GDM1 (cell line): ENCODE results near the gene SLAMF9.

Experiments used
- DNase-seq: peaks from one replicate; lab custom pipeline; 2025; lab: John Stamatoyannopoulos, UW

Gene SLAMF9

DNA sequence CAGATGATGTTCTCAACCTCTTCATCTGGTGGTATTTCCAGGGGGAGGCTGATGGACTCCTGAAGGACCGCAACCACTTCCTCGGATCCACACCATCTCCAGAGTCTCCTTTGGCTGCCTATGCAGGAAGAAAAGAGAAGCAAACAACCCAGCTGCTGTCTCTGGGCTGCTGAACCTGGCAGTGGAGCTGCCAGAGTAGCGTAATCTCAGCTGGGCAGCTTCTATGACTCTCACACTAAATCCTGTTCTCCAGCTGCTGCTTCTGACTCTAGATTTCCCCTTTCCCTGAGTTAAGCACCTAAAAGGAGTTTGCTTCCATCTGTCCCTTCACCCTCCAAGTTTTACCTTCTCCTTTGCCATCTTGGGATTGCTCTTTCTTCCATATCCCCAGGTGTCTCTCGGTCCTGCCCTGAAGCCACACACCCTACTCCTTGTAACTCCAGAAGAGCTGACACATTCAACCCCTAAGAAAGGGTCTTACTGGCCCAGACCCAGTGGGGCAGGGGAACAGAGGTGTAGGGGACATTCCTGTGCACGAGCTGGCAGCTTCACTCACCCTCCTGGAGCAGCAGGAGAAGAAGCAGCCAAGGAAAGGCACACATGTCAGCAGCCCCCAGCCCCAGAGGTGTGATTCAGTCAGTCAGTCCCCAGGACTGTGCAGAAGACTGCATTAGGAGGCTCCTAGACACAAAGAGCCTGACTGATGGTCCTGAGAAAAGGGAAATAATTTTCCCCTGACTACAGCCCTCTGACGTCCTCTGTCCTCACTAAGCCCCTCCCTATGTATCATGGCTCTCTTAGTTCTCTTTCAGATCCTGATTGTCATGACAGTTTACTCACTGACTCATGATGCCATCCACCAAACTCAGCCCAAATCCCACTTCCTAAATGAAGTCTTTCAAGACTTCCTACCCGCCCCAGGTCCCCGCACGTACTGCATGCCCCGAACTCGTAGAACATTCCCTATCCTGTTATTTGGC, at the start of gene SLAMF9:
Gene SLAMF9, minus strand, starts transcription at position 702 of the 980 bp plus-strand sequence. Its CDS starts 100 bp downstream, at position 602.
- DNase-seq: no peak

DNA sequence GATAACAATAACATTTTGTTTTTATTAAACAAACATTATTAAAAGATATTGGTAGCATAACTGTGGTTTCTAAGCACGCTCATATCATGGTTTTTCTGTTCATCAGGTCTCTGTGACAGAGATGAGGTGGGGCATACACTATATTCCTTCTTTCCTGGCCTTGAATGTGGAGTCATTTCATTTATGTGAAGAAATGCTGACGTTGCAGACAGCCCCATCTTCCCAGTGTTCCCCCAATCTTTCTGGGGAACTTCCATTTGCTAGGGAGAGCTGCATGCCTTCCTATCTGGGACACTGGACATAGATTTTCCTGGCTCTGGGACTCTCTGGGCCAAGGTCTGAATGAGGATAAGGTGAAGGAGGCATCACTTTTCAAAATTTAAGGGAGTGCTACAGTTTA, 47.4 kb upstream of the SLAMF9 start:
- no peak for DNase-seq

DNA sequence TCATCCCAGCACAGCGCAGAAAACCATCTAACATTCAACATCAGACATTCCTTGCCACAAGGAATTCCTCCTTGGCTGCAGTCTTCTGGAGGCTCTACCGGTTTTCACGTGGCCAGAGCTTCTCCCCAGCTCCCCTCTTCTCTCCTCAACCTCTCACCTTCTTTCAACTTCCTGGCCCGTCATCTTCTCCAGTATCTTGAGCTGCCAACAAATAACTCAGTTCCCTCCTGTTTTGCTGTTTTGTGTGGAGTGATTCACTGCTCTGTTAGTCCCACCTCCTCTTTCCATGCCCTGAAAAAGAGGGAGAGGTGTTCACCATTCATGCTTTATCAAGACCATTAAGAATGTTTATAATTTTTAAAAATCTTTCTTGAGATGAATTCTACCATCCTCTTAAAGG, 45.2 kb upstream of the SLAMF9 start:
- no peak for DNase-seq

- DNase-seq: no peak
These were observed 42.6 kb upstream of the SLAMF9 start for GRCh38 chr1:159996653-159997052.

DNA sequence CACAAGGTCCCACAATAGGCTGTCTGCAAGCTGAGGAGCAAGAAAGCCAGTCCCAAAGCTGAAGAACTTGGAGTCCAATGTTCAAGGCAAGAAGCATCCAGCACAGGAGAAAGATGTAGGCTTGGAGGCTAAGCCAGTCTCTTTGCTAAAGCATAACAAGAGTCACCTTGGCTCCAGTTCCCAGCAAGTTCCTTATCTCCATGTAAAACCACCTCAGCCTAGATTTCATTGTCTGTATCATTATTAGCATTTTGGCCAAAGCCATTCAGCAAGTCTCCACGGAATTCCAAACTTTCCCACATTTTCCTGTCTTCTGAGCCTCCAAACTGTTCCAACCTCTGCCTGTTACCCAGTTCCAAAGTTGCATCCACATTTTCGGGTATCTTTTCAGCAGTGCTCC, 40.9 kb upstream of the SLAMF9 start:
- no peak for DNase-seq

DNA sequence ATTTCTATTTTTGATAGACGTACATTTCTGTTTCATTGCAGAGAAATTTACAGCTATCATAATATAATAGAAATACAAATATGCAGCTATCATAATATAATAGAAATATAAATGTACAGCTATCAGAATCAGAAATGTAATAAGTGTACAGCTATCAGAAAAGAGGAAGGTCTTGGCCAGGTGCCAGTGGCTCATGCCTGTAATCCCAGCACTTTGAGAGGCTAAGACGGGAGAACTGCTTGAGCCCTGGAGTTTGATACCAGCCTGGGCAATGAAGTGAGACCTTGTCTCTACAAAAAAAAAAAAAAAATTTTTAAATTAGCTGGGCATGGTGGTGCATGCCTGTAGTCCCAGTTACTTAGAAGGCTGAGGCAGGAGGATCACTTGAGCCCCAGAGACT, 39.9 kb upstream of the SLAMF9 start:
- no peak for DNase-seq

- DNase-seq: no peak
These were observed 38.1 kb upstream of the SLAMF9 start for GRCh38 chr1:159992161-159992560.

DNA sequence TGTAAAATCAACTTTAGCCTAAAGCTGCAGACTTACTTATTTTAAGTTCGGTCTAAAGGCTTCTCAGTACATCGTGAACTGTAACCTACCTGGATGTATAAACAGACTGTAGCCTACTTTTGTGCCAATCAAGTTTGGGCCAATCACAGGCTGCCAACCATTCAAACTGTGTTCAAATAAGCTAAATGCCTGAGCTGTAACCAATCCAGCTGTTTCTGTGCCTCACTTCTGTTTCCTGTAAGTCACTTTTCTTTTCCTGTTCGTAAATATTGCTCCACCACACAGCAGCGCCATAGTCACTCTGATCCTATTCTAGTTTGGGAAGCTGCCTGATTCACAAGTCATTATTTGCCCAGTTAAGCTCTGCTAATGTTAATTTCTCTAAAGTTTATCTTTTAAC, 37.5 kb upstream of the SLAMF9 start:
- DNase-seq: peak; percentile 48

DNA sequence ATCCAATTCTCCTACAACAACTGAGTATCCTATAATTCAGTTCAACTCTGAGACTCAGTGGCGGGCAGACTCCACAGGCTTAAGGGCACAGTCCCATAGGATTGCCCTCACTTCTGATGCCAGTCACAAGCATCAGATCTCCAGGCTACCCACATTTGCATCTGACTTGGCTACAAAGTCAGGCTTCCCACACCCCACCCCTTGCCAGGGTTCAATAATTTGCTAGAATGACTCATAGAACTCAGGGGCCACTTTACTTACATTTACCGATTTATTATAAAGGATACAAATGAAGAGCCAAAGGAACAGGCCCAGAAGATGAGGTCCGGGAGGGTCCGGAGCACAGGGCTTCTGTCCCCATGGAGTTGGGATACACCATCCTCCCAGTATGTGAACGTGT, 36.0 kb upstream of the SLAMF9 start:
- no peak for DNase-seq

DNA sequence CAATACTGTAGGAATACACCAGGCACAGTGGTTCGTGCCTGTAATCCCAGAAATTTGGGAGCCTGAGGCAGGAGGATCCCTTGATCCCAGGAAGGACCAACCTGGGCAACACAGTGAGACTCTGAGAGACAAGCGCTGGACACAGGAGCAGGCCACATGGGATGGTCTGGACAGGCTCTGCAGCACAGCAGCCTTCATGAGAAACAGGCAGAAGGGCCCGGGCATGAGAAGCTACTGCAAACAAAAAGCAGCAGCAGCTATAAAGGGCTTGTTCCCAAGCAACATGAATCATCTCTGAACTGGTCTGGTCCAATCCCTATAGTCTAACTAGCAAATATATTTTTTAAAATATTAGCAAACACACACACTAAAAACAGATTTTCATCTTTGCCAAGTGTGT, 35.5 kb upstream of the SLAMF9 start:
- DNase-seq: no peak

GRCh38 chr1:159988006-159988405, 34.0 kb upstream of the SLAMF9 start:
- DNase-seq: no peak

GRCh38 chr1:159987186-159987585, 33.1 kb upstream of the SLAMF9 start:
- no peak for DNase-seq

GRCh38 chr1:159986531-159986930, 32.5 kb upstream of the SLAMF9 start:
- DNase-seq: no peak

DNA sequence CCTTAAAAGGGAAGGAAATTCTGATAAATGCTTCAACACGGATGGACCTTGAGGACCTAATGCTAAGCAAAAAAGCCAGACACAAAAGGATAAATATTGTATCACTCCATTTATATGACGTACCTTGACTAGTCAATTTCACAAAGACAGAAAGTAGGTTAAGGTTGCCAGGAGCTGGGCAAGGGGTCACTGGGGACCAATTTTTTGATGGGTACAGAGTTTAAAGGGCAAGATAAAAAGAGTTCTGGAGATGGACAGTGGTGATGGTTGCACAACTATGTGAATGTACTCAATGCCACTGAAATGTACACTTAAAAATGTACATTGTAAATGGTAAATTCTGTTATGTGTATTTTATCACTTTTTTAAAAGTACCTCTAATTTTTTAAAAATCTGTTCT, 32.1 kb upstream of the SLAMF9 start:
- no peak for DNase-seq

GRCh38 chr1:159985473-159985872, 31.4 kb upstream of the SLAMF9 start:
- no peak for DNase-seq

GRCh38 chr1:159983681-159984080, 29.6 kb upstream of the SLAMF9 start:
- DNase-seq: no peak

- no peak for DNase-seq
These were observed 28.2 kb upstream of the SLAMF9 start for GRCh38 chr1:159982280-159982679.

DNA sequence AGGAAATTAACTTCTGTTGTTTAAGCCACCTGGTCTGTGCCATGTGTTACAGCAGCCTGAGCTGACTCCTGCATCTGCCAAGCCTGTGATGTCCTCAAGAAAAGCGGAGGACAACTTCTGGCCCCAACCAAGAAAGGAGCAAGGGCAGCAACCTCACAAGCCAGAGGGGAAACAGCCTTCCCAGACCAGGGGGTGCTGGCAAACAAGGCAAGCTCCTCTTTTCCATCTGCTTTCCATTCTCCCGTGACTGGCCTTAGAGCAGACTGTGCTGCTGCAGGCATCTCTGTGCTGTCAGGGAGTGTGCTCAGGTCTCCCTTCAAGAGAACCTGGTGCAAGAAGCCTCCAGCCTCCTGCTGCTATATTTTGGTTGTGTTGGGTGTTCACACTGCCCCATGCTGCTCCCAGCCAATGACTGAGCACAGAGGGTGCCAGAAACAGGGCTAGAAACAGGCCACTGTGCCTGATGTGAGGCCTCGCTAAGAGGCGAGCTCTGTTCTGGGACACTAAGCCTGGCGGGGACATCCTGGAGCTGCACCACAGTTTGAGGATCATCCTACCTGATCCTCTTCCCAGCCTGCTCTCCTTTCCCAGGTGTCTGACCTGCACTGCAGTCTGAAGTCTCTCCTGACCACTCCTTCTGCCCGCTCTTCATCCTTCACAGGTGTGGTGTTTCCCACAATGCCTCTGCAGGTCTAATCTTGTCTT, 27.5 kb upstream of the SLAMF9 start:
- no peak for DNase-seq

DNA sequence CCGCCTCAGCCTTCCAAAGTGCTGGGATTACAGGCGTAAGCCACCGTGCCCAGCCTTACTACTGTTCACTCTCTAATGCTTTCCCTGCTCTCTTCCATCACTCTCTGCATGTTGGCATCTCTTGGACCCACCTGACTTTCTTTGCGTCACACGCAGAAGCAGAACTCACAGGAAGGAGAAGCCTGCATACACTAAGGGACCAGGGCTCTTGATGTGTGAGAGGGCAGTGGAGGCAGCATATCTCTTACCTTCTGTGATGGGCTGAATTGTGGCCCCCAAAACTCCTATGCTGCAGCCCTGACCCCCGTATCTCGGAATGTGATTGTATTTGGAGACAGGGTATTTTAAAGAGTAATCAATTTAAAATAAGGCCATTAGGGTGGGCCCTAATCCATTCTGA, 26.7 kb upstream of the SLAMF9 start:
- no peak for DNase-seq

DNA sequence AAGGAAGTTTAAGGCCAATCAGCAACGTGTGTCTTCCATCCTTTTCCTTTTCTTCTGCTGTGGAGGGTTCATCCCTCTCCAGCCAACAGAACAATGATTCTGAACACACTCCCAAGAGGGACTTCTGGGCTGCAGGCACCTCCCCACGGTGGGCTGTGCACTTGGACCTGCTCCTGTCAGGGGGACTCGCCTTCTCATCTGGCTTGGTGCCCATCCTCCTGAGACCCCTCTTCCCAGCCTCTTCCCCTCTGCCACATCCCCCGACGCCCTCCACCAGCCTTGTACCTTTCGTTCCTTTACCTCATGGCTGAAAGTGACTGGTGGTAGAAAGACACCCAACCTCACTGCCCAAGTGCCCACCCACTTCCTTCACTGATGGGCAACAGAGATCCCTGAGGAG, 26.0 kb upstream of the SLAMF9 start:
- no peak for DNase-seq

DNA sequence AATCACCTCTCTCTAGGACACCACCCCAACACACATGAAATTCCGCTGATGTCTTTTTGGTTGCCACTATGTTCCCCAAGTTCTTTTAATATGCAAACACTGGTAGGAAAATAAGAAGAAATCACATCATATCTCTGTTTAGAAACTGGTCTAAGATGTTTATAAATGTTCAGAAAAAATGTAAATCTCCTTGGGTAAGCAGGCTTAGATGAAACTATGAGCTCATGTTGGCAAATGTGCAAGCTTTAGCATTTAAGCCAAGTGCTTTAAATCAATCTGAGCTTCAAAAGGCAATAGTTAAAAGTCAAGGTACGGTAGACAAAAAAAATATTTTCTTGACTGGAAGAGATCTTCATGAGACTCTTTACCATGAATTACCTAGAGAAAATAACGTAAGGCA, 25.2 kb upstream of the SLAMF9 start:
- no peak for DNase-seq

- no peak for DNase-seq
These were observed 24.0 kb upstream of the SLAMF9 start for GRCh38 chr1:159978107-159978398.

DNA sequence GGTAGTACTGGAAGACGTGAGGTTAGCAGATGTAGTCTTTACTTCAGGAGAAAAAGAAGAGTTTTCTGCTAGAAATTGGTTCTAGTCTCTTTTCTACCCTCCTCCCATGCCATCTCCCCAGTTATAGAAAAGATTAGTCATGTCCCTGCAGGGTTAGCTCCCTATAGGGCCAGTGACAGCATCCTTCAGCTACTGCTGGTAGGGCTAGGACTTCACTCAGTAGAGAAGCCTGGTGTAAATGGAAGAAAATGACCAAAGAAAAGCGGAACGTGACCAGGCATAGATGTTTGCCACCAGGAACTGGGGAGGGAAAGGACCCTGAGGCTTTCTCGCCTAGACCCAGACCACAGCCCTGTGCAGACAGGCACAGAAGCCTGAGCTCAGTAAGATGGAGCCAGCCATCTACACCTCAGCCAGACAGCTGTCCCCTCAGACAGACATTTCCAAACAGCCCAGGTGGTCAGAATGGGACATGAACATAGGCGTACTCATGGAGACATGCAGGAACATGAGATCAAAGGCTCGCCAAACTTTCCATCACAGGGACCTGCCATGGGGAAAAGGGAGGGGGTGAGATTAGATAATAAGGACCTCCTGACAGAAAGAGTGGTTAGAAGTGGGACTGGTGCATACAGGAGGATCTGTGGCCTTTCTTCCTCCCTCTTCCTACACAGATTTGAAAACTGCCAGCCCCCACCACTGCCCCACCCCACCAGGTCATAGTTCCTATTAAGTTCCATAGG, 23.5 kb upstream of the SLAMF9 start:
- DNase-seq: no peak
